ENCODE results near the gene IPCEF1. TPM values are rescaled to one million over a fixed set of nuclear protein-coding genes. Genes with fewer than 3 reads are reported as not detected.

IPCEF1 gene
- total RNA-seq, 1 donor from 2014 or later, result not detected

DNA sequence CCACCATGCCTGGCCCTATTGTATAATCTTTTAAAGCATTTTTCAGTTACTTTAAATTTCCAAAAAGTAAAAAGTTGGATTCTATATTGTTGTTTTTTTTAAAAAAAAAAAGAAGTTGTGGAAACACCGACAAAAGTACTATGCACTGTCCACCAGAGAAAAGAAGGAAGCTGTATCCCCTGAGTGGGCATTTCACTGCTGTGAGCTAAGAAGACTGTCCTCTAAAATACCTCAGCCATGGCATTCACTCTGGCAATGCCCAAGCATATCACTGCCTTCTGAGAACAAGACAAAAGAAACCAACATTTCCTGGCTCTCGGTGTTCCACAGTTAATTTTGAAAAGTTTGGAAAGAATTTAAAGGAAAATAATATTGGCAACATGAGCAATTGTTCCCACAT lies 117.8 kb downstream of the IPCEF1 start:
- intact Hi-C loops (cut with DNase I), result no loop called here
- Histone ChIP-seq H3K4me1 (no peaks in the 10 kb centered on the region), H3K4me3 (no peak overlapping the region), H3K27ac (no peak overlapping the region), H3K36me3 (no peaks in the 10 kb centered on the region), H3K9me3 (no peaks in the 10 kb centered on the region), H3K27me3 (no peaks in the 10 kb centered on the region)
- no peak for DNase-seq (ENCODE audit: low spot score in 2 of 2)
- no peak for TF ChIP-seq CTCF (IDR thresholded peaks at IDR 0.05)

GRCh38 chr6:154236646-154237301 lies 119.8 kb downstream of the IPCEF1 start:
- intact Hi-C loops (cut with DNase I), result no loop called here
- Histone ChIP-seq H3K9me3 (no peaks in the 10 kb centered on the region), H3K4me1 (no peaks in the 10 kb centered on the region), H3K27me3 (no peaks in the 10 kb centered on the region), H3K27ac (no peak overlapping the region), H3K36me3 (no peaks in the 10 kb centered on the region), H3K4me3 (no peak overlapping the region)
- TF ChIP-seq CTCF (IDR thresholded peaks at IDR 0.05), result no peak
- no peak for DNase-seq (ENCODE audit: low spot score in 2 of 2)

- Histone ChIP-seq H3K27ac (no peak overlapping the region), H3K36me3 (no peaks in the 10 kb centered on the region), H3K27me3 (no peaks in the 10 kb centered on the region), H3K9me3 (no peaks in the 10 kb centered on the region), H3K4me1 (no peaks in the 10 kb centered on the region), H3K4me3 (no peak overlapping the region)
- DNase-seq (ENCODE audit: low spot score in 2 of 2), result no peak
- intact Hi-C loops (cut with DNase I), result no loop called here
- no peak for TF ChIP-seq CTCF (IDR thresholded peaks at IDR 0.05)
These were observed 122.4 kb downstream of the IPCEF1 start for GRCh38 chr6:154234019-154234772.

GRCh38 chr6:154233383-154233782 lies 123.2 kb downstream of the IPCEF1 start:
- no peak for TF ChIP-seq CTCF (IDR thresholded peaks at IDR 0.05)
- Histone ChIP-seq H3K4me1 (no peaks in the 10 kb centered on the region), H3K4me3 (no peak overlapping the region), H3K27ac (no peak overlapping the region), H3K27me3 (no peaks in the 10 kb centered on the region), H3K36me3 (no peaks in the 10 kb centered on the region), H3K9me3 (no peaks in the 10 kb centered on the region)
- DNase-seq (ENCODE audit: low spot score in 2 of 2), result no peak
- intact Hi-C loops (cut with DNase I), result no loop called here

GRCh38 chr6:154232013-154232910 lies 124.3 kb downstream of the IPCEF1 start:
- H3K27ac ChIP-seq, result no peak overlapping the region
- H3K4me1 ChIP-seq, result no peaks in the 10 kb centered on the region
- no peaks in the 10 kb centered on the region for H3K36me3 ChIP-seq
- H3K27me3 ChIP-seq, result no peaks in the 10 kb centered on the region
- intact Hi-C loops (cut with DNase I), result no loop called here
- no peak overlapping the region for H3K4me3 ChIP-seq
- DNase-seq (ENCODE audit: low spot score in 2 of 2), result no peak
- TF ChIP-seq CTCF (IDR thresholded peaks at IDR 0.05), result no peak
- H3K9me3 ChIP-seq, result no peaks in the 10 kb centered on the region

All from ascending aorta (tissue), 2 donors.